Heart right ventricle (tissue), 16 donors: Measurements from ENCODE around the gene P2RY8. TPM values are rescaled to one million over a fixed set of nuclear protein-coding genes. Genes with fewer than 3 reads are reported as not detected.
"Not testable (repeated sequence)": the region's sequence is repeated elsewhere in the genome, so short reads cannot be mapped to it uniquely, and the experiment has no call there.

Experiments
- ATAC-seq, 8 donors: fragments of 200-7000 bp; cut with Tn5 transposase; one replicate each; pipeline ENCODE4 v1.9.1; 2020; ENCODE audit warnings: mild to moderate bottlenecking in 8 of 8, moderate library complexity in 8 of 8, moderate number of reproducible peaks in 1 of 8
- DNase-seq, 2 donors: peaks; one replicate each; pipeline ENCODE4 v3.0.0-alpha.2; 2020
- H3K27ac ChIP-seq, 10 donors: fragments of 200-600 bp; sonication (generic) in 2 of 10; one replicate each; pipeline versions ENCODE4 v1.5.0 to v1.8.0; 2020 to 2022; ENCODE audit warnings: mild to moderate bottlenecking in 3 of 10
- H3K27me3 ChIP-seq, 7 donors: fragments of 200-600 bp; one replicate each; pipeline ENCODE4 v1.8.0; 2021 to 2022; ENCODE audit warnings: mild to moderate bottlenecking in 2 of 7
- H3K36me3 ChIP-seq, 9 donors: fragments of 200-600 bp; sonication (generic) in 1 of 9; one replicate each; pipeline versions ENCODE4 v1.5.0 to v1.8.0; 2020 to 2022; ENCODE audit warnings: mild to moderate bottlenecking in 2 of 9
- H3K4me1 ChIP-seq, 9 donors: fragments of 200-600 bp; sonication (generic) in 1 of 9; one replicate each; pipeline versions ENCODE4 v1.5.0 to v1.8.0; 2020 to 2022; ENCODE audit warnings: mild to moderate bottlenecking in 4 of 9
- H3K4me3 ChIP-seq, 10 donors: fragments of 200-600 bp; sonication (generic) in 2 of 10; one replicate each; pipeline versions ENCODE4 v1.5.0 to v1.8.0; 2020 to 2022; ENCODE audit warnings: mild to moderate bottlenecking in 7 of 10, moderate library complexity in 2 of 10
- H3K9me3 ChIP-seq, 11 donors: fragments of 200-600 bp in 10 of 11; sonication (generic) in 2 of 11; one replicate each; pipeline versions ENCODE4 v1.5.0 to v1.8.0; 2013 to 2022; ENCODE audit warnings: mild to moderate bottlenecking in 2 of 11, control low read depth in 1 of 11, moderate library complexity in 1 of 11
- WGBS, 2 donors: extraction: QIAGEN DNeasy Blood & Tissue Kit; methylation state at CpG; one replicate each; pipeline ENCODE4 v1.1.7; 2013; ENCODE audit warnings: inconsistent platforms in 1 of 2; 5-methylcytosine and 5-hydroxymethylcytosine counted together
- intact Hi-C, 10 donors: fragments of 100-400 bp; cut with DNase I; formaldehyde crosslinking; loops; one replicate each; pipeline versions ENCODE4 v1.11.1 to v1.14.2; 2022
- polyA plus RNA-seq, 2 donors: library from polyadenylated mRNA; stranded (reverse); fragments of 200-250 nt; gene quantifications; one replicate each; pipeline ENCODE4 v1.2.3, GENCODE V29; 2013
- total RNA-seq, 10 donors: library from RNA; stranded (reverse); fragmentation: NEBNext Ultra II Directional in 3 of 10; extraction: Animal tissue kit (Norgen Biotek cat#: 25700) in 3 of 10; gene quantifications; one replicate each; pipeline versions ENCODE4 v1.2.1 to v1.2.4, GENCODE V29; 2021 to 2023
- TF ChIP-seq, protein P1 (sequence below), 9 donors: fragments of 200-600 bp; sonication (generic) in 2 of 9; IDR thresholded peaks; one replicate each; pipeline versions ENCODE4 v1.5.0 to v1.8.0; 2021 to 2022; ENCODE audit warnings: antibody characterized with exemption in 9 of 9, mild to moderate bottlenecking in 5 of 9, moderate library complexity in 1 of 9
- donor health status: Arrhythmogenic right ventricular cardiomyopathy.
- donor health status: ischemic (EF 13 %, LVEDD 7.1; RV severe dilation, severe dysfunction).
- donor health status: healthy with polysubstance abuse.
- donor health status: DM: no; HTN: yes; CAD: no.
- donor health status: DM: no; HTN: no; CAD: no.
- donor health status: ischemic (EF 25% LVEDD 6.9; RV normal size, moderate dysfunction).
- donor health status: ischemic (EF 25% LVEDD 5.7; RV mildly dilated, moderate dysfunction).
- donor health status: healthy.
- donor health status: DM: yes; HTN: yes; CAD: no.
- donor health status: Ischemic cardiomyopathy.
- donor health status: ischemic (EF 35%, LVEDD 5.7; RV mildly dilated, moderate dysfunction).
- donor health status: nonischemic (EF 11% LVEDD 7.7; RV severe dilation, severe dysfunction).
- donor health status: DM: yes; HTN: yes; CAD: no.
- donor health status: PGD.
- donor health status: ischemic (EF 29% LVEDD 5.4; RV normal size, mild dysfunction).
- donor health status: nonischemic (EF 23%, LVEDD 6.1; RV moderate dilation, normal function).

The P2RY8 gene
- total and polyA plus RNA-seq, 12 donors: 1.0 to 6.7 (median 4.0) TPM

DNA sequence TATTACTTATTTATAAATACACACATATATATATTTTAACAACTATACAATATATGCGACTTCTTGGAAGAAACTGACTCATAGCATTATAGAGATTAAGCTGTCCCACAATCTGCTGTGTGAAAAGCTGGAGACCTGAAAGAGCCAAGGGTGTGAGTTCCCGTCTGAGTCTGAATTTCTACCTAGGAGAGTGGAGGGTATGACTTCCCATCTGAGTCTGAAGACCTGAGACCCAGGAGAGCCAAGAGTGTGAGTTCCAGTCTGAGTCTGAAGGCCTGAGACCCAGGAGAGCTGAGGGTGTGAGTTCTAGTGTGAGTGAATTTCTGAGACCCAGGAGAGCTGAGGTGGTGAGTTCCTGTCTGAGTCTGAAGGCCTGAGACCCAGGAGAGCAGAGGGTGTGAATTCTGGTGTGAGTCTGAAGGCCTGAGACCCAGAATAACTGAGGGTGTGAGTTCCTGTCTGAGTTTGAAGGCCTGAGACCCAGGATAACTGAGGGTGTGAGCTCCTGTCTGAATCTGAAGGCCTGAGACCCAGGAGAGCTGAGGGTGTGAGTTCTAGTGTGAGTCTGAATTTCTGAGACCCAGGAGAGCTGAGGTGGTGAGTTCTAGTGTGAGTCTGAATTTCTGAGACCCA is 8.9 kb upstream of the P2RY8 start:
- peaks cover 0 to 16% (median 6%) of the 10 kb centered on the region in 9 donors for H3K4me1 ChIP-seq
- no peaks in the 10 kb centered on the region for H3K36me3 ChIP-seq
- H3K27ac ChIP-seq: peak overlapping the region in 6 of 10 donors; percentile 72 to 87 (median 78)
- no peak for DNase-seq
- ATAC-seq: no peak
- intact Hi-C loops: no loop called here
- TF ChIP-seq, protein P1, sequence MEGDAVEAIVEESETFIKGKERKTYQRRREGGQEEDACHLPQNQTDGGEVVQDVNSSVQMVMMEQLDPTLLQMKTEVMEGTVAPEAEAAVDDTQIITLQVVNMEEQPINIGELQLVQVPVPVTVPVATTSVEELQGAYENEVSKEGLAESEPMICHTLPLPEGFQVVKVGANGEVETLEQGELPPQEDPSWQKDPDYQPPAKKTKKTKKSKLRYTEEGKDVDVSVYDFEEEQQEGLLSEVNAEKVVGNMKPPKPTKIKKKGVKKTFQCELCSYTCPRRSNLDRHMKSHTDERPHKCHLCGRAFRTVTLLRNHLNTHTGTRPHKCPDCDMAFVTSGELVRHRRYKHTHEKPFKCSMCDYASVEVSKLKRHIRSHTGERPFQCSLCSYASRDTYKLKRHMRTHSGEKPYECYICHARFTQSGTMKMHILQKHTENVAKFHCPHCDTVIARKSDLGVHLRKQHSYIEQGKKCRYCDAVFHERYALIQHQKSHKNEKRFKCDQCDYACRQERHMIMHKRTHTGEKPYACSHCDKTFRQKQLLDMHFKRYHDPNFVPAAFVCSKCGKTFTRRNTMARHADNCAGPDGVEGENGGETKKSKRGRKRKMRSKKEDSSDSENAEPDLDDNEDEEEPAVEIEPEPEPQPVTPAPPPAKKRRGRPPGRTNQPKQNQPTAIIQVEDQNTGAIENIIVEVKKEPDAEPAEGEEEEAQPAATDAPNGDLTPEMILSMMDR (IDR thresholded peaks at IDR 0.05): no peak
- H3K4me3 ChIP-seq: no peak overlapping the region
- H3K9me3 ChIP-seq: peaks cover 0 to 5% (median 0%) of the 10 kb centered on the region in 11 donors
- H3K27me3 ChIP-seq: no peaks in the 10 kb centered on the region
- WGBS, 2 donors: 87 to 95% methylated on average over 2 of the region's 2 CpGs

DNA sequence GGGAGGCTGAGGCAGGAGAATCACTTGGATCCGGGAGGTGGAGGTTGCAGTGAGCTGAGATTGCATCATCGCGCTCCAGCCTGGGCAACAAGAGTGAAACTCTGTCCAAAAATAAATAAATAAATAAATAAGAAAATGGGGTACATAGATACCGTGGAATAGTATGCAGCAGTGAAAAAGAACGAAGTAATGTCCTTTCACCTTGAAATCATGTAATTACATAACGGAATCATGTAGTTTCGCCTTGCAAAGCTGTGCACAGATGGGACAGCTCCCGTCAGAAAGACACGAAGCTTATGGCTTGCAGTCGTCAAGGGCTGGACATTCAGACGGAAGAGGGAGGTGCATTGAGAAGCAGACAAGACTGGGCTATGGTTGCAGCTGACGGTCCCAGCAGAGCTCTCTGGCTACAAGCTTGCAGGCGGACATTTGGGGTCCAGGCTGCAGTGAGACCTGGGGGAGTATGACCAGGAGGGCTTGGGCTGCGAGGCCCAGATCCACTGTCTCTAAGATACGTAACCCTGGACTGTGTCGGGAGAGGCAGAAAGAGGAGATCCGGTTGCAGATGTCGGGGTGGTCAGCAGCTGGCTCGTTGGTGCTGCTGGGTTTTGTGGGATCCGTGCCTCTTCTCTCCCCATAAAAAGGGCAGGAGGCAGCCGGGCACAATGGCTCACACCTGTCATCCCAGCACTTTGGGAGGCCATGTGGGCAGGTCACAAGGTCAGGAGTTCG is 6.2 kb upstream of the P2RY8 start:
- H3K9me3 ChIP-seq: peaks cover 0 to 5% (median 0%) of the 10 kb centered on the region in 11 donors
- ATAC-seq: no peak
- intact Hi-C loops: no loop called here
- H3K27ac ChIP-seq: no peak overlapping the region
- no peak for DNase-seq
- 94% methylated on average over 22 of the region's 22 CpGs for WGBS, 2 donors
- no peak overlapping the region for H3K4me3 ChIP-seq
- peaks cover 0 to 16% (median 6%) of the 10 kb centered on the region in 9 donors for H3K4me1 ChIP-seq
- H3K27me3 ChIP-seq: no peaks in the 10 kb centered on the region
- TF ChIP-seq, protein P1 (IDR thresholded peaks at IDR 0.05): no peak
- H3K36me3 ChIP-seq: no peaks in the 10 kb centered on the region

DNA sequence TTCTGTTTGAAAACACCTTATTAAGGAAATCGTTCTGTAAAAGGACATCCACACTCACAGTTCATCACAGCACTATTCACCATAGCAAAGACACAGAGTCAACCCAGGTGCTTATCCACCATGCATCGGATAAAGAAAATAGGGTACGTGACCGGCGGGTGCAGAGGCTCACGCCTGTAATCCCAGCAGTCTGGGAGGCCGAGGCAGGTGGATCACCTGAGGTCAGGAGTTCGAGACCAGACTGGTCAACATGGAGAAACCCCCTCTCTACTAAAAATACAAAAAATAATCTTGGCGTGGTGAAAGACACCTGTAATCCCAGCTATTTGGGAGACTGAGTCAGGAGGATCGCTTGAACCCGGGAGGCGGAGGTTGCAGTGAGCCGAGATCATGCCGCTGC is 2.2 kb upstream of the P2RY8 start:
- peaks cover 0 to 10% (median 0%) of the 10 kb centered on the region in 9 donors for H3K4me1 ChIP-seq
- DNase-seq, H3K27me3 ChIP-seq, H3K27ac ChIP-seq, ATAC-seq, H3K9me3 ChIP-seq, H3K4me3 ChIP-seq, H3K36me3 ChIP-seq: not testable (repeated sequence)
- WGBS, 2 donors: 94 to 95% methylated on average over 14 of the region's 14 CpGs
- intact Hi-C loops: loop anchor here in 1 of 10 donors (5.0 kb wide), 1 partner anchor 37 kb away; no protein-coding TSS in a partner anchor

DNA sequence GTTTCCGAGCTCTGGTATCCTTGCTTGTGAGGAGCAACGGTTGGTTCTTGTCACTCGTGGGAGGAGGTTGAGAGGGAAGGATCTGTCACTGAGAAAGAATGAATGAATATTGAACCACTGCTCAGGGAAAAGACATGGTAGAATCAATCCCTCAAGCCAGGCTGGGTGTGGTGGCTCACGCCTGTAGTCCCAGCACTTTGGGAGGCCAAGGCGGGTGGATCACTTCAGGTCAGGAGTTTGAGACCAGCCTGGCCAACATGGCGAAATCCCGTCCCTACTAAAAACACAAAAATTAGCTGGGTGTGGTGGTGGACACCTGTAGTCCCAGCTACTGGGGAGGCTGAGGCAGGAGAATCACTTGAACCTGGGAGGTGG is 718 bp upstream of the P2RY8 start:
- H3K9me3 ChIP-seq, ATAC-seq, H3K27me3 ChIP-seq, DNase-seq, H3K36me3 ChIP-seq: not testable (repeated sequence)
- WGBS, 2 donors: 75 to 76% methylated on average over 7 of the region's 7 CpGs
- Histone ChIP-seq H3K4me3 (peak overlapping the region in 3 of 10 donors; percentile 51 to 63 (median 56)), H3K27ac (peak overlapping the region in 8 of 10 donors; percentile 57 to 89 (median 72)), H3K4me1 (peaks cover 0 to 10% (median 0%) of the 10 kb centered on the region in 9 donors)
- intact Hi-C loops: loop anchor here in 1 of 10 donors (5.0 kb wide), 1 partner anchor 35 kb away; no protein-coding TSS in a partner anchor

DNA sequence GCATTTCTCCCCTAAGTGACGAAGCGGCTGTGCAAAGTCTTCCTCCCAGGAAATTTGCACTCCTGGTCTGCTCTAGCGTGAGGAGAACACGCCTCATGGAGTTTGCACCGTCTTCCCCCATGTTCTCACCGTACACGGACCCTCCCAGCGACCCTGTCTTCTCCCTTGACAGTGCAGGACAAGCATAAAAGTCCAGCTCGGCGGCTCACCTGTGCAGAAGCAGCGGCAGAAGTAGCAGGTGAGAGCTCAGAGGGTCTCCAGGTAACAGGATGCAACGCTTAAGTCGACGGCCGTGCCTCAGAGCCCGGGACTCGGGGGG is 314 bp downstream of the P2RY8 start:
- no peak for DNase-seq
- TF ChIP-seq, protein P1 (IDR thresholded peaks at IDR 0.05): no peak
- no peaks in the 10 kb centered on the region for H3K36me3 ChIP-seq
- intact Hi-C loops: loop anchor here in 1 of 10 donors (5.0 kb wide), 1 partner anchor 34 kb away; no protein-coding TSS in a partner anchor
- peak overlapping the region; percentile 9 to 89 (median 70) for H3K27ac ChIP-seq
- WGBS, 2 donors: 56 to 70% methylated on average over 17 of the region's 17 CpGs
- H3K4me1 ChIP-seq: peaks cover 0 to 14% (median 0%) of the 10 kb centered on the region in 9 donors
- H3K9me3 ChIP-seq: no peaks in the 10 kb centered on the region
- H3K4me3 ChIP-seq: peak overlapping the region in 9 of 10 donors; percentile 24 to 63 (median 53)
- ATAC-seq: peak in 7 of 8 donors; percentile 15 to 60 (median 58)
- peaks cover 0 to 7% (median 0%) of the 10 kb centered on the region in 7 donors for H3K27me3 ChIP-seq
